ENCODE data around the gene H1-8. TPM values are rescaled to one million over a fixed set of nuclear protein-coding genes. Genes with fewer than 3 reads are reported as not detected.
"Not testable (repeated sequence)": the region's sequence is repeated elsewhere in the genome, so short reads cannot be mapped to it uniquely, and the experiment has no call there.

H1-8 gene
- total and polyA plus RNA-seq, 4 experiments from 2014 or later, result not detected

DNA sequence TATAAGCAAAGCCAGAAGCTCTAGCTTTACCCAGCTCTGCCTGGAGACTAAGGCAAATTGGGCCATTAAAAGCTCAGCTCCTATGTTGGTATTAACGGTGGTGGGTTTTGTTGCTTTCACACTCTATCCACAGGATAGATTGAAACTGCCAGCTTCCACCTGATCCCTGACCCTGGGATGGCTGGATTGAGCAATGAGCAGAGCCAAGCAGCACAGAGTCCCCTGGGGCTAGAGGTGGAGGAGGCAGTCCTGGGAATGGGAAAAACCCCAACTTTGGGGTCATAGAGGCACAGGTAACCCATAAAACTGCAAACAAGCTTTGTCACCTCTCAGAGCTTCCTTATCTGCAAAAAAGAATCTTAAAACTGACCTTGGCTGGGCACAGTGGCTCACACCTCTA is 7.9 kb upstream of the H1-8 start:
- Histone ChIP-seq H3K4me1 (ENCODE audit: insufficient read depth, low read length) (no peaks in the 10 kb centered on the region), H3K27me3 (ENCODE audit: insufficient read depth, low read length) (no peaks in the 10 kb centered on the region), H3K9me3 (ENCODE audit: control insufficient read depth in 1 of 2, low read length in 2 of 2) (no peaks in the 10 kb centered on the region), H3K27ac (ENCODE audit: low read depth, low read length) (no peak overlapping the region), H3K36me3 (ENCODE audit: insufficient read depth, low read length) (no peaks in the 10 kb centered on the region), H3K4me3 (ENCODE audit: low read length in 2 of 2) (no peak overlapping the region)
- Mint-ChIP-seq H3K4me3 (no peak overlapping the region), H3K4me1 (peaks cover 0 to 3% (median 0%) of the 10 kb centered on the region in 4 donors), H3K36me3 (no peaks in the 10 kb centered on the region), H3K27ac (no peak overlapping the region), H3K9me3 (peaks cover 0 to 2% (median 0%) of the 10 kb centered on the region in 8 donors), H3K27me3 (no peaks in the 10 kb centered on the region)
- POLR2A ChIA-PET (ENCODE audit: partially characterized antibody), result no interaction called here
- CTCF ChIA-PET (ENCODE audit: partially characterized antibody), result no interaction called here
- intact Hi-C loops (cut with micrococcal nuclease), result no loop called here
- no peak for DNase-seq

DNA sequence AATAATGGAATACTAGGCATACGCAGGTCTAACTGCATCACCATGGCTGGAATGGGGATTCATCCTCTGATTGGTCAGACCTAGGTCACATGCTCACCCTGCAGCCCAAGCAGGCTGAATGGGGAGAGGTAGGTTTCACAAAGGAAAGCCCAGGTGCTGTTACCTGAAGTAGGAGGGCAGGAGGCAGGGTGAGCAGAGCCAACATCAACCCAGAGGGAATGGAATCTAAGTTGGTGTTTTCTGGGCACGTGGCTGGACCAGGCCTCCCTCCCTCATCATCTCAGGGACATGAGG is 6.7 kb upstream of the H1-8 start:
- Histone ChIP-seq H3K4me3 (ENCODE audit: low read length in 2 of 2) (no peak overlapping the region), H3K36me3 (ENCODE audit: insufficient read depth, low read length) (no peaks in the 10 kb centered on the region), H3K4me1 (ENCODE audit: insufficient read depth, low read length) (no peaks in the 10 kb centered on the region), H3K9me3 (ENCODE audit: control insufficient read depth in 1 of 2, low read length in 2 of 2) (no peaks in the 10 kb centered on the region), H3K27ac (ENCODE audit: low read depth, low read length) (no peak overlapping the region), H3K27me3 (ENCODE audit: insufficient read depth, low read length) (no peaks in the 10 kb centered on the region)
- H3K36me3 Mint-ChIP-seq, result no peaks in the 10 kb centered on the region
- intact Hi-C loops (cut with micrococcal nuclease), result no loop called here
- H3K27me3 Mint-ChIP-seq, result no peaks in the 10 kb centered on the region
- DNase-seq, result no peak
- H3K27ac Mint-ChIP-seq, result peak overlapping the region in 1 of 7 donors; percentile 35
- peaks cover 0 to 2% (median 0%) of the 10 kb centered on the region in 8 donors for H3K9me3 Mint-ChIP-seq
- H3K4me3 Mint-ChIP-seq, result no peak overlapping the region
- peaks cover 0 to 3% (median 0%) of the 10 kb centered on the region in 4 donors for H3K4me1 Mint-ChIP-seq
- ChIA-PET POLR2A (ENCODE audit: partially characterized antibody) (no interaction called here), CTCF (ENCODE audit: partially characterized antibody) (no interaction called here)

DNA sequence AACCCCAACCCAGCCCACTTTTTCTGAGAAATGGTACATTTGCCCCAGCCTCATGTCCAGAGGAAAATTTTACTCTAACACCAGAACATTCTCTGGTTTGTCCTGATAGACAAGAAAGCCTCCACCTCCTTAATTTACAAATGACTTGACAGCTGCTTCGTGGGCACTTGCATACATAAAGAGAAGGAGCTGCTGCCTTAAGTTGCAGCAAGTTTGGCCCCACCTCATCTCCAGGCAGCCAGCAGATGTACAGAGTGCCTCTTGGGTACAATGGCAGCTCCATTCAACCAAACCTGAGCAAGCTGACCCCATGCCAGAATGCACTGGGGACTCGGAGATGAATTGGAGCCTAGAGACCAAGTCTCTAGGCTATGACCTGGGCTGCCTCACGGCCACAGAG is 6.2 kb upstream of the H1-8 start:
- Histone ChIP-seq H3K27me3 (ENCODE audit: insufficient read depth, low read length) (no peaks in the 10 kb centered on the region), H3K4me1 (ENCODE audit: insufficient read depth, low read length) (no peaks in the 10 kb centered on the region), H3K9me3 (ENCODE audit: control insufficient read depth in 1 of 2, low read length in 2 of 2) (no peaks in the 10 kb centered on the region), H3K36me3 (ENCODE audit: insufficient read depth, low read length) (no peaks in the 10 kb centered on the region), H3K27ac (ENCODE audit: low read depth, low read length) (no peak overlapping the region), H3K4me3 (ENCODE audit: low read length in 2 of 2) (no peak overlapping the region)
- peaks cover 0 to 3% (median 0%) of the 10 kb centered on the region in 4 donors for H3K4me1 Mint-ChIP-seq
- POLR2A ChIA-PET (ENCODE audit: partially characterized antibody), result no interaction called here
- no peak overlapping the region for H3K4me3 Mint-ChIP-seq
- H3K27ac Mint-ChIP-seq, result peak overlapping the region in 1 of 7 donors; percentile 29
- intact Hi-C loops (cut with micrococcal nuclease), result no loop called here
- CTCF ChIA-PET (ENCODE audit: partially characterized antibody), result no interaction called here
- H3K27me3 Mint-ChIP-seq, result no peaks in the 10 kb centered on the region
- no peaks in the 10 kb centered on the region for H3K36me3 Mint-ChIP-seq
- H3K9me3 Mint-ChIP-seq, result peaks cover 0 to 2% (median 0%) of the 10 kb centered on the region in 8 donors
- DNase-seq, result no peak

DNA sequence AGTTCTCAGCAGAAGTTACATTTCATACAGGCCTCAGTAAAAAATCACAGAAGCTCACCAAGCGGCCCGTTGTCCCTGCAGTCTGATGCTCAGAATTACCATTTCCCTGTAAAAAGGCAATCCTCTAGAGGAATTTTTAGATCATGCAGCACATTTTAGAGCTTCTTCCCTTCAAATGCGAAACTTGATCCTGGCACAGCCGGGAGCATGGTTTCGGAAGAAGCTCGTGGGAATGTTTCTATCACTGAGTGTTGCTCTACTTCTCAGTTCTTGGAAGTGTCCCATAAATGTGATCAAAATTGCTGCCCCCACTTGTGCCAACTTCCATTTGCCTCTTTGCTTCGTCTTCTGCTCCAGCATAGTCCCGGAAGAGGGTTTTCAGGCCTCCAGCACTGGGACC is 3.8 kb upstream of the H1-8 start:
- Histone ChIP-seq H3K27ac (ENCODE audit: low read depth, low read length) (no peak overlapping the region), H3K36me3 (ENCODE audit: insufficient read depth, low read length) (no peaks in the 10 kb centered on the region), H3K27me3 (ENCODE audit: insufficient read depth, low read length) (no peaks in the 10 kb centered on the region), H3K4me3 (ENCODE audit: low read length in 2 of 2) (no peak overlapping the region), H3K9me3 (ENCODE audit: control insufficient read depth in 1 of 2, low read length in 2 of 2) (no peaks in the 10 kb centered on the region), H3K4me1 (ENCODE audit: insufficient read depth, low read length) (no peaks in the 10 kb centered on the region)
- DNase-seq, result no peak
- no peaks in the 10 kb centered on the region for H3K27me3 Mint-ChIP-seq
- no peak overlapping the region for H3K4me3 Mint-ChIP-seq
- H3K4me1 Mint-ChIP-seq, result peaks cover 0 to 3% (median 0%) of the 10 kb centered on the region in 4 donors
- H3K27ac Mint-ChIP-seq, result peak overlapping the region in 1 of 7 donors; percentile 4
- intact Hi-C loops (cut with micrococcal nuclease), result no loop called here
- no peaks in the 10 kb centered on the region for H3K9me3 Mint-ChIP-seq
- no peaks in the 10 kb centered on the region for H3K36me3 Mint-ChIP-seq
- ChIA-PET POLR2A (ENCODE audit: partially characterized antibody) (no interaction called here), CTCF (ENCODE audit: partially characterized antibody) (no interaction called here)

DNA sequence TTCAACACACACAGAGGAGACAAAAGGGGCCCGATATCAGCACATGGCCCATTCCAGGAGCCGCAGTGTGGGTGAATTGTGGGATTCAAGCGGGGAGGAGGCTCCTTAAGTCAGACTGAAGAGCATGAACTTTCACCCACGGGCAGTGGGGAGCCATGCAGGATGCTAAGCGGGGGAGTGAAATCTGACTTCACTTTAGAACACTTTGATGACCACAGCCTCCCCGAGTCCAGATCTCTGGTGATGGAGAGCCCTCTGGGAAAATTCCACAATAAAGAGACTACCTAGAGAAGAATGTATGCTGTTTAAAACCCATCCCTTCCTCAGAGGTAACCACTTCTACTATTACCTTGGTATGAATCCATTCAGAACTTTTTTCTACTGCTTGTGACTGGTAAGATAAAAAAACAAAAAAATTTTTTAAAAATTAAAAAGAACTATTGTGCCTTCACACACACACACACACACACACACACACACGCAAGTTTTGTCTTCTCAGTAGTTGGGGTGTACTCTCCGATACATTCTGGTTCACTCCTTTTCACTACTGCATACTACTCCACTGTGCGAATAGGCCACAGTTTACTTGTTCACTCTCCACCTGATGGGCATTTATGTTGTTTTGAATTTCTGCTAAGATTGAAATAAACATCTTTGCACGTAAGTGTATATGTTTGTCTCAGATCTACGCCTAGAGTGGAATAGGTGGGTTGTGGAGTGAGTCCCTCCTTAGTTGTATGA is 2.0 kb upstream of the H1-8 start:
- POLR2A ChIA-PET (ENCODE audit: partially characterized antibody), result no interaction called here
- H3K27me3 Mint-ChIP-seq, result no peaks in the 10 kb centered on the region
- intact Hi-C loops (cut with micrococcal nuclease), result no loop called here

DNA sequence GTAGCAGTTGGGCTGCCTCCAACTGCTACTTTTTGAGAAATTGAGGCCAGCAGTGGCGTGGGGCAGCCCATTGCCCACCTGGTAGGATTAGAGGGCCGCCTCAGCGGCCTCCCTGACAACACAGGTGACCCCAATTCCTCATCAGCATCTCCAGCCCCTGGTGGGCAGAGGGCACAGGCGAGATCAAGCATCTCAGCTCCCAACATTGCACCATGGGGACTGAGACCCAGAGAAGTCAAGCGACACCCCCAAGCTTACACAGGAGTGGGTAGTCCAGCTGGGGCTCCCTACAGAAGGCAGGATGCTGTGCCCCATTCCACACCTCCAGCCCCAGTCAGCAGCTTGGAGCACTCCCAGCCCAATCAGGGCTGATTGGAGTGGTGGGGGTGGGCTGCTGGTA is 228 bp upstream of the H1-8 start:
- no peaks in the 10 kb centered on the region for H3K4me1 ChIP-seq (ENCODE audit: insufficient read depth, low read length)
- no peak for DNase-seq
- no peak overlapping the region for H3K27ac ChIP-seq (ENCODE audit: low read depth, low read length)
- H3K36me3 Mint-ChIP-seq, result no peaks in the 10 kb centered on the region
- no peak overlapping the region for H3K27ac Mint-ChIP-seq
- H3K9me3 ChIP-seq (ENCODE audit: control insufficient read depth in 1 of 2, low read length in 2 of 2), result no peaks in the 10 kb centered on the region
- H3K4me1 Mint-ChIP-seq, result no peaks in the 10 kb centered on the region
- no peak overlapping the region for H3K4me3 Mint-ChIP-seq
- intact Hi-C loops (cut with micrococcal nuclease), result no loop called here
- ChIA-PET CTCF (ENCODE audit: partially characterized antibody) (no interaction called here), POLR2A (ENCODE audit: partially characterized antibody) (no interaction called here)
- H3K36me3 ChIP-seq (ENCODE audit: insufficient read depth, low read length), result no peaks in the 10 kb centered on the region
- H3K9me3 Mint-ChIP-seq, result no peaks in the 10 kb centered on the region
- no peak overlapping the region for H3K4me3 ChIP-seq (ENCODE audit: low read length in 2 of 2)
- no peaks in the 10 kb centered on the region for H3K27me3 Mint-ChIP-seq
- no peaks in the 10 kb centered on the region for H3K27me3 ChIP-seq (ENCODE audit: insufficient read depth, low read length)

More for the DNA sequence above, 2.0 kb upstream of the H1-8 start:
- Mint-ChIP-seq H3K4me3 (no peak overlapping the region), H3K4me1 (peaks cover 0 to 3% (median 0%) of the 10 kb centered on the region in 4 donors), H3K36me3 (no peaks in the 10 kb centered on the region), H3K27ac (no peak overlapping the region), H3K9me3 (no peaks in the 10 kb centered on the region)
- no peaks in the 10 kb centered on the region for H3K27me3 ChIP-seq (ENCODE audit: insufficient read depth, low read length)
- DNase-seq, result no peak
- H3K36me3 ChIP-seq (ENCODE audit: insufficient read depth, low read length), result no peaks in the 10 kb centered on the region
- no peak overlapping the region for H3K4me3 ChIP-seq (ENCODE audit: low read length in 2 of 2)
- CTCF ChIA-PET (ENCODE audit: partially characterized antibody), result no interaction called here
- H3K4me1 ChIP-seq (ENCODE audit: insufficient read depth, low read length), result no peaks in the 10 kb centered on the region
- H3K27ac ChIP-seq (ENCODE audit: low read depth, low read length), result no peak overlapping the region
- H3K9me3 ChIP-seq (ENCODE audit: control insufficient read depth in 1 of 2, low read length in 2 of 2), result no peaks in the 10 kb centered on the region

DNA sequence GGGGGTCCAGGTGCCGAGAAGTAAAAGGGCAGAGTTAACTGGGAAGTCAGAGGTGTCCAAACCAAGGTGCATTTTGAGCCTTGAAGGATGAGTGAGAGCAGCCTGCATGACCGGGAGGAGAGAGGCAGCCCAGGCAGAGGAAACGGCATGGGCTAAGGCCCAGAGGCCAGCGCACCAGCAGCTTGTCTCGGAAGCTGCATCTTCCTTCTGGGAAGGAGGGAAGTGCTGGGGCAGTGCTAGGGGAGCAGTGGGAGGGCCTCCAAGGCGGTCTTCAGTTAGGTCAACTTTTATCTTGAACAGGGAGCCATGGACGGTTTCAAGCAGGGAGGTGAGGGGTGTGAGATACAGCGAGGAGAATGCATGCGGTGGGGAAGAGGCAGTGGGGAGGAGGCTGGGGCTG is 1.0 kb downstream of the H1-8 start:
- POLR2A ChIA-PET (ENCODE audit: partially characterized antibody), result interaction anchor here (1.1 to 1.2 kb wide), 2 partner anchors 14 to 104 kb away, joined by 3 read pairs; partner anchors contain the start of genes IFT122 and MBD4
- DNase-seq, result no peak
- Histone ChIP-seq H3K36me3 (ENCODE audit: insufficient read depth, low read length) (no peaks in the 10 kb centered on the region), H3K9me3 (ENCODE audit: control insufficient read depth in 1 of 2, low read length in 2 of 2) (no peaks in the 10 kb centered on the region), H3K27ac (ENCODE audit: low read depth, low read length) (no peak overlapping the region), H3K27me3 (ENCODE audit: insufficient read depth, low read length) (no peaks in the 10 kb centered on the region), H3K4me3 (ENCODE audit: low read length in 2 of 2) (no peak overlapping the region), H3K4me1 (ENCODE audit: insufficient read depth, low read length) (no peaks in the 10 kb centered on the region)
- CTCF ChIA-PET (ENCODE audit: partially characterized antibody), result interaction anchor here (0.8 kb wide), 1 partner anchor 54 kb away, joined by 3 read pairs; no protein-coding TSS in a partner anchor
- Mint-ChIP-seq H3K4me3 (no peak overlapping the region), H3K36me3 (no peaks in the 10 kb centered on the region), H3K27me3 (no peaks in the 10 kb centered on the region), H3K9me3 (no peaks in the 10 kb centered on the region), H3K27ac (no peak overlapping the region), H3K4me1 (no peaks in the 10 kb centered on the region)
- intact Hi-C loops (cut with micrococcal nuclease), result no loop called here

DNA sequence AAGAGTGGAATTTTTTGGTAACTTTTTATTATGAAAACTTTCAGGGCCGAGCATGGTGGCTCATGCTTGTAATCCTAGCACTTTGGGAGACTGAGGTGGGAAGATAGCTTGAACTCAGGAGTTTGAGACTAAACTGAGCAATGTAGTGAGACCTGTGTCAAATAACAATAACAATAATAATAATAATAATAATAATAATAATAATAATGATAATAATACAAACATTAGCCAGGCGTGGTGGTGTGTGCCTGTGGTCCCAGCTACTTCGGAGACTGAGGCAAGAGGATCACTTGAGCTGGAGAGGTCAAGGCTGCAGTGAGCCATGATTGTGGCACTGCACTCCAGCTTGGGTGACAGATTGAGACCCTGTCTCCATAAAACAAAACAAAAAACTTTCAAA is 3.0 kb downstream of the H1-8 start:
- H3K4me3 Mint-ChIP-seq; H3K9me3 Mint-ChIP-seq; H3K27me3 ChIP-seq (ENCODE audit: insufficient read depth, low read length); POLR2A ChIA-PET (ENCODE audit: partially characterized antibody); H3K4me1 ChIP-seq (ENCODE audit: insufficient read depth, low read length); DNase-seq; CTCF ChIA-PET (ENCODE audit: partially characterized antibody); H3K36me3 ChIP-seq (ENCODE audit: insufficient read depth, low read length); H3K27ac ChIP-seq (ENCODE audit: low read depth, low read length); H3K4me1 Mint-ChIP-seq; intact Hi-C loops (cut with micrococcal nuclease); H3K27me3 Mint-ChIP-seq; H3K36me3 Mint-ChIP-seq; H3K27ac Mint-ChIP-seq; H3K9me3 ChIP-seq (ENCODE audit: control insufficient read depth in 1 of 2, low read length in 2 of 2); H3K4me3 ChIP-seq (ENCODE audit: low read length in 2 of 2): not testable (repeated sequence)
